ENCODE measurements around the gene CUX1. TPM values are rescaled to one million over a fixed set of nuclear protein-coding genes. Genes with fewer than 3 reads are reported as not detected.

Gene CUX1
- total and polyA plus RNA-seq, 2 of the 13 experiments (the other 11 are each of a cell fraction or from before 2014, with no cell fraction given): 13.7 to 14.9 TPM

DNA sequence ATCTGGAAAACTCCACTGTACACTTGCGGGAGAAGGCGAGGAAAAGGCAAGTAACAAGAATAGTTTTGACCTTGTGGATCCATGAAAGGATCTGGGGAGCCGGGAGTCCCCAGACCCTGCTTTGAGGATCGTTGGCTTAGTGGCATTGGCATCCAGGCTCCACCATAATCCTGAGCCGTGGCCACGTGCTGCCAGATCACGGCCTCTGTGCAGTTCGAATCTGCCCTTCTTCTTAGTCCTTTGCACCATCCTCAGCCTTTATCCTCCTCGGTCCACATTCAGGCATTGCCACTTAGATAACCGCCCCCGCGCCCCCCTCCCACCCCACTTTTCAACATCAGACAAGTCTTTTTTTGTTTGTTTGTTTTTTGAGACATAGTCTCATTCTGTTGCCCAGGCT is 201.4 kb downstream of the CUX1 start:
- Histone ChIP-seq H4K20me1 (ENCODE audit: insufficient read depth, low read length) (no peaks in the 10 kb centered on the region), H3K4me2 (ENCODE audit: low read depth, low read length) (no peak overlapping the region), H3K36me3 (replicated peaks in 1 of 2; ENCODE audit: control insufficient read depth in 1 of 2, insufficient read depth in 2 of 2, low read length in 2 of 2) (peaks cover 3 to 7% of the 10 kb centered on the region in 2 experiments; a peak in 2 of 5 replicates), H3K27me3 (ENCODE audit: control insufficient read depth in 1 of 2, insufficient read depth in 2 of 2, low read length in 2 of 2) (no peaks in the 10 kb centered on the region), H3K9ac (ENCODE audit: insufficient read depth, low read depth, low read length) (no peak overlapping the region), H3K9me3 (ENCODE audit: low read length) (no peaks in the 10 kb centered on the region), H3K4me3 (replicated peaks in 1 of 3; ENCODE audit: insufficient read depth in 1 of 3, low read depth in 2 of 3, low read length in 3 of 3) (no peak overlapping the region), H3K27ac (ENCODE audit: extremely low read length, insufficient read depth, low read length) (no peak overlapping the region), H3K4me1 (ENCODE audit: insufficient read depth, low read length) (peaks cover 19% of the 10 kb centered on the region), H2AFZ (ENCODE audit: low read length) (no peak overlapping the region), H3K79me2 (ENCODE audit: insufficient read depth, low read length) (no peaks in the 10 kb centered on the region)
- POLR2A ChIA-PET: no interaction called here
- FAIRE-seq: no peak
- WGBS (ENCODE audit: low lambda C conversion rate): 91% methylated on average over 10 of the region's 12 CpGs
- intact Hi-C loops (cut with micrococcal nuclease; ENCODE audit: unreplicated experiment) (loop anchor here (10.0 kb wide), 1 partner anchor 134 kb away; no protein-coding TSS in a partner anchor), in situ Hi-C loops (cut with HindIII; ENCODE audit: extremely low pct_ligation_motif_present, low pct_unique_long_range_greater_than_20kb) (no loop called here)
- CTCF ChIA-PET (ENCODE audit: low intra/inter-chr PET ratio, low total read pairs): no interaction called here
- no peak for DNase-seq (ENCODE audit: low spot score)
- ATAC-seq: no peak
- no TSS peak for BruUV-seq (replicated peaks)
- TF ChIP-seq NFRKB (IDR thresholded peaks at IDR 0.05) (no peak), HNRNPL (IDR thresholded peaks at IDR 0.05; ENCODE audit: low read depth, low read length) (no peak), RBFOX2 (IDR thresholded peaks at IDR 0.05; ENCODE audit: low read depth, low read length) (no peak), EHMT2 (IDR thresholded peaks at IDR 0.05; ENCODE audit: borderline replicate concordance, low read depth, low read length) (no peak), REL (CRISPR knock-in tag; conservative IDR thresholded peaks at IDR 0.05) (no peak)

DNA sequence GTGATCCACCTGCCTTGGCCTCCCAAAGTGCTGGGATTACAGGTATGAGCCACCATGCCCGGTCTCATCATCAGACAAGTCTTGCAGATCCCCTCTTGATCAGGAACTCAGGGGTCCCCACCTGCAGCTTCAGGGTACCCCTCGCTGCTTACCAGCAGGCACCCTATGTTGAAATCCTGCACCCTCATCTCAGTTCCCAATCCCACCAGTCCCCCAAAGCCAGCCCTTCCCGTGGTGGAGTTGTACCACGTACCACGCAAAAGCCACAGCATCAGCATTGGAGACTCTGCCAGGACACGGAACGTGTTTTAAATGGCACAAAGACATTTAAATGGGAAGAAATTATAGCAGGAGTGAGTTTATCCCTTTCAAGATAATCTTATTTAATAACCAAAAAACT is 202.0 kb downstream of the CUX1 start:
- DNase-seq (ENCODE audit: low spot score) (no peak), ATAC-seq (no peak), FAIRE-seq (no peak)
- Histone ChIP-seq H3K4me2 (ENCODE audit: low read depth, low read length) (no peak overlapping the region), H3K79me2 (ENCODE audit: insufficient read depth, low read length) (no peaks in the 10 kb centered on the region), H3K4me3 (replicated peaks in 1 of 3; ENCODE audit: insufficient read depth in 1 of 3, low read depth in 2 of 3, low read length in 3 of 3) (no peak overlapping the region), H3K9me3 (ENCODE audit: low read length) (no peaks in the 10 kb centered on the region), H3K36me3 (replicated peaks in 1 of 2; ENCODE audit: control insufficient read depth in 1 of 2, insufficient read depth in 2 of 2, low read length in 2 of 2) (peaks cover 1 to 3% of the 10 kb centered on the region in 2 experiments; a peak in 2 of 5 replicates), H4K20me1 (ENCODE audit: insufficient read depth, low read length) (no peaks in the 10 kb centered on the region), H3K9ac (ENCODE audit: insufficient read depth, low read depth, low read length) (no peak overlapping the region), H3K27ac (ENCODE audit: extremely low read length, insufficient read depth, low read length) (no peak overlapping the region), H2AFZ (ENCODE audit: low read length) (no peak overlapping the region), H3K4me1 (ENCODE audit: insufficient read depth, low read length) (peaks cover 25% of the 10 kb centered on the region), H3K27me3 (ENCODE audit: control insufficient read depth in 1 of 2, insufficient read depth in 2 of 2, low read length in 2 of 2) (no peaks in the 10 kb centered on the region)
- CTCF ChIA-PET (ENCODE audit: low intra/inter-chr PET ratio, low total read pairs): no interaction called here
- BruUV-seq (replicated peaks): no TSS peak
- 100% methylated on average over 6 of the region's 7 CpGs for WGBS (ENCODE audit: low lambda C conversion rate)
- POLR2A ChIA-PET: no interaction called here
- in situ Hi-C loops (cut with HindIII; ENCODE audit: extremely low pct_ligation_motif_present, low pct_unique_long_range_greater_than_20kb): no loop called here
- intact Hi-C loops (cut with micrococcal nuclease; ENCODE audit: unreplicated experiment): loop anchor here (10.0 kb wide), 1 partner anchor 135 kb away; no protein-coding TSS in a partner anchor
- no peak for TF ChIP-seq ZFX (CRISPR knock-in tag; IDR thresholded peaks at IDR 0.05; ENCODE audit: low read depth)
- no peak for TF ChIP-seq RAD21 (CRISPR knock-in tag; IDR thresholded peaks at IDR 0.05)
- no peak for TF ChIP-seq ZBTB21 (CRISPR knock-in tag; IDR thresholded peaks at IDR 0.05)
- no peak for TF ChIP-seq TBP (CRISPR knock-in tag; IDR thresholded peaks at IDR 0.05)
- TF ChIP-seq ADNP (CRISPR knock-in tag; IDR thresholded peaks at IDR 0.05): no peak
- TF ChIP-seq SCMH1 (CRISPR knock-in tag; IDR thresholded peaks at IDR 0.05; ENCODE audit: borderline replicate concordance): no peak
- TF ChIP-seq ZNF616 (CRISPR knock-in tag; IDR thresholded peaks at IDR 0.05; ENCODE audit: low read depth): no peak
- no peak for TF ChIP-seq SMARCE1 (IDR thresholded peaks at IDR 0.05; ENCODE audit: borderline replicate concordance)
- no peak for TF ChIP-seq ZNF780A (CRISPR knock-in tag; IDR thresholded peaks at IDR 0.05)
- TF ChIP-seq BRCA1 (CRISPR knock-in tag; IDR thresholded peaks at IDR 0.05): no peak
- TF ChIP-seq NAIF1 (CRISPR knock-in tag; IDR thresholded peaks at IDR 0.05; ENCODE audit: borderline replicate concordance): no peak
- TF ChIP-seq NRL (CRISPR knock-in tag; IDR thresholded peaks at IDR 0.05; ENCODE audit: borderline replicate concordance): no peak
- TF ChIP-seq ZNF839 (CRISPR knock-in tag; IDR thresholded peaks at IDR 0.05; ENCODE audit: borderline replicate concordance): no peak
- TF ChIP-seq YEATS4 (CRISPR knock-in tag; IDR thresholded peaks at IDR 0.05; ENCODE audit: borderline replicate concordance): no peak
- TF ChIP-seq HIVEP1 (CRISPR knock-in tag; IDR thresholded peaks at IDR 0.05): no peak
- TF ChIP-seq ZFAT (CRISPR knock-in tag; conservative IDR thresholded peaks at IDR 0.05): no peak
